ENCODE results near the gene STYXL2. TPM values are rescaled to one million over a fixed set of nuclear protein-coding genes. Genes with fewer than 3 reads are reported as not detected.

The STYXL2 gene
- total RNA-seq, 1 donor from 2014 or later, result 0.70 TPM

GRCh38 chr1:167100730-167101129 lies 6.9 kb downstream of the STYXL2 start:
- Mint-ChIP-seq H3K4me3 (ENCODE audit: unreplicated experiment) (no peak overlapping the region), H3K36me3 (ENCODE audit: unreplicated experiment) (peaks cover 5% of the 10 kb centered on the region), H3K9me3 (ENCODE audit: unreplicated experiment) (peaks cover 4% of the 10 kb centered on the region), H3K27me3 (ENCODE audit: unreplicated experiment) (peaks cover 37% of the 10 kb centered on the region), H3K4me1 (ENCODE audit: unreplicated experiment) (peaks cover 23% of the 10 kb centered on the region), H3K27ac (ENCODE audit: unreplicated experiment) (no peak overlapping the region)
- no peak for TF ChIP-seq CTCF (IDR thresholded peaks at IDR 0.05)
- DNase-seq (ENCODE audit: extremely low spot score, unreplicated experiment), result no peak

DNA sequence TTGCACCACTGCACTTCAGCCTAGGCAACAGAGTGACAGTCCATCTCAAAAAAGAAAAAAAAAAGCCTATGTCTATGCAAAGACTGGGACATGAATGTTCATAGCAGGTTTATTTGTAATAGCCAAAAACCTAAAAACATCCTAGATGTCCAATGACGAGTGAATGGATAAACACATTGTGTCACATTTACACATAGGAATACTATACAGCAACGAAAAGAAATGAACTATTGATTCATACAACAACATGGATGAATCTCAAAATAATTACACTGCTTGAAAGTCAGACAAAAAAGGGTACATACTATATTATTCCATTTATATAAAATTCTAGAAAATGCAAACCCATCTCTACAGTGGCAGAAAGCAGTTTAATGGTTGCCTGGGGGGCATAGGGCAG lies 7.9 kb downstream of the STYXL2 start:
- H3K27ac Mint-ChIP-seq (ENCODE audit: unreplicated experiment), result no peak overlapping the region
- H3K4me1 Mint-ChIP-seq (ENCODE audit: unreplicated experiment), result peaks cover 16% of the 10 kb centered on the region

DNA sequence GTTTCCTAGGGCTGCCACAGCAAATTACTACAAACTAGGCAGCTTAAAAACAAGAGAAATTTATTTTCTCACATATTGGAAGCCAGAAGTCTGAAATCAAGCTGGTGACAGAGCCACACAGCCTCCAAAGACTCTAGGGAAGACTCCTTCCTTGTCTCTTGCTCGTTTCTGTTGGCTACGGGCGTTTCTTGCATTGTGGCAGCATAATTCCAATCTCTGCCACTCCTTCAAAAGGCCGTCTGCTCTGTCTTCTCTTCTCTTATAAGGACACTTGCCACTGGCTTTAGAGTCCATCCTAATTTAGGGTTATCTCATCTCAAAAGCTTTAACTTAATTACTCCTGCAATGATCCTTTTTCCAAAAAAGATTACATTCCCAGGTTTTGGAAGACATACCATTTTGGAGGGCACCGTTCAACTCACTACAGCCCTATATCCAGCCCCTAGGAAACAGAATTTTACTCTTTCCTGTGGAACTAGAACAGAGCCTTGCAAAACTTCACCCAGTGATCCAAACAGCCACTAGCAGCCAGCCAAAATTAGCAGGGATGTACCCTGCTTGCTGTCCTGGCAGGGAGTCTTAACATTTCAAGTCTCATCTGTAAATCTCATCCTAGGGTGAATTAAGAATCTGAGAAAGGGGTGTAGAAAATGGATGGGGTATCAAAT lies 9.2 kb downstream of the STYXL2 start:
- TF ChIP-seq CTCF (IDR thresholded peaks at IDR 0.05), result no peak
- no peak overlapping the region for H3K4me3 Mint-ChIP-seq (ENCODE audit: unreplicated experiment)
- H3K9me3 Mint-ChIP-seq (ENCODE audit: unreplicated experiment), result no peaks in the 10 kb centered on the region
- H3K27me3 Mint-ChIP-seq (ENCODE audit: unreplicated experiment), result peaks cover 37% of the 10 kb centered on the region
- DNase-seq (ENCODE audit: extremely low spot score, unreplicated experiment), result no peak
- peaks cover 1% of the 10 kb centered on the region for H3K36me3 Mint-ChIP-seq (ENCODE audit: unreplicated experiment)
- H3K27ac Mint-ChIP-seq (ENCODE audit: unreplicated experiment), result no peak overlapping the region
- H3K4me1 Mint-ChIP-seq (ENCODE audit: unreplicated experiment), result peaks cover 16% of the 10 kb centered on the region

More for the DNA sequence above, 7.9 kb downstream of the STYXL2 start:
- no peak for DNase-seq (ENCODE audit: extremely low spot score, unreplicated experiment)
- Mint-ChIP-seq H3K4me3 (ENCODE audit: unreplicated experiment) (no peak overlapping the region), H3K9me3 (ENCODE audit: unreplicated experiment) (peaks cover 4% of the 10 kb centered on the region), H3K27me3 (ENCODE audit: unreplicated experiment) (peaks cover 39% of the 10 kb centered on the region), H3K36me3 (ENCODE audit: unreplicated experiment) (peaks cover 5% of the 10 kb centered on the region)
- TF ChIP-seq CTCF (IDR thresholded peaks at IDR 0.05), result no peak

GRCh38 chr1:167104256-167104633 lies 10.4 kb downstream of the STYXL2 start:
- DNase-seq (ENCODE audit: extremely low spot score, unreplicated experiment), result no peak
- Mint-ChIP-seq H3K27me3 (ENCODE audit: unreplicated experiment) (peaks cover 33% of the 10 kb centered on the region), H3K27ac (ENCODE audit: unreplicated experiment) (no peak overlapping the region), H3K4me3 (ENCODE audit: unreplicated experiment) (no peak overlapping the region), H3K9me3 (ENCODE audit: unreplicated experiment) (no peaks in the 10 kb centered on the region), H3K36me3 (ENCODE audit: unreplicated experiment) (peaks cover 1% of the 10 kb centered on the region), H3K4me1 (ENCODE audit: unreplicated experiment) (peaks cover 26% of the 10 kb centered on the region)
- TF ChIP-seq CTCF (IDR thresholded peaks at IDR 0.05), result no peak

GRCh38 chr1:167105271-167106118 lies 11.6 kb downstream of the STYXL2 start:
- Mint-ChIP-seq H3K36me3 (ENCODE audit: unreplicated experiment) (no peaks in the 10 kb centered on the region), H3K27me3 (ENCODE audit: unreplicated experiment) (peaks cover 23% of the 10 kb centered on the region), H3K4me1 (ENCODE audit: unreplicated experiment) (peaks cover 32% of the 10 kb centered on the region), H3K27ac (ENCODE audit: unreplicated experiment) (no peak overlapping the region), H3K9me3 (ENCODE audit: unreplicated experiment) (peaks cover 9% of the 10 kb centered on the region), H3K4me3 (ENCODE audit: unreplicated experiment) (no peak overlapping the region)
- DNase-seq (ENCODE audit: extremely low spot score, unreplicated experiment), result no peak
- no peak for TF ChIP-seq CTCF (IDR thresholded peaks at IDR 0.05)

Measured in osteocyte (in vitro differentiated cells).